Duodenal mucosa (tissue), 2 donors: Measurements from ENCODE around the gene LAMA4.

Experiments used
- H3K27ac ChIP-seq: one replicate; pipeline ENCODE4 v1.7.0; 2013; ENCODE audit warnings: low read depth, low read length
- H3K27me3 ChIP-seq, 2 donors: one replicate each; pipeline ENCODE4 v1.7.0; 2013; ENCODE audit warnings: low read length in 2 of 2, control low read depth in 1 of 2; ENCODE audit not compliant: insufficient read depth in 2 of 2, control insufficient read depth in 1 of 2
- H3K36me3 ChIP-seq, 2 donors: one replicate each; pipeline ENCODE4 v1.7.0; 2013; ENCODE audit warnings: low read length in 2 of 2, control low read depth in 1 of 2; ENCODE audit not compliant: insufficient read depth in 2 of 2, control insufficient read depth in 1 of 2
- H3K4me1 ChIP-seq, 2 donors: one replicate each; pipeline ENCODE4 v1.7.0; 2013; ENCODE audit warnings: low read length in 2 of 2, control low read depth in 1 of 2; ENCODE audit not compliant: insufficient read depth in 2 of 2, control insufficient read depth in 1 of 2
- H3K4me3 ChIP-seq, 2 donors: one replicate each; pipeline ENCODE4 v1.7.0; 2013; ENCODE audit warnings: low read length in 2 of 2, low read depth in 1 of 2
- H3K9ac ChIP-seq, 2 donors: one replicate each; pipeline ENCODE4 v1.7.0; 2013; ENCODE audit warnings: low read length in 2 of 2, low read depth in 1 of 2
- H3K9me3 ChIP-seq, 2 donors: one replicate each; pipeline ENCODE4 v1.7.0; 2013; ENCODE audit warnings: low read length in 2 of 2, control low read depth in 1 of 2; ENCODE audit not compliant: control insufficient read depth in 1 of 2

The LAMA4 gene

DNA sequence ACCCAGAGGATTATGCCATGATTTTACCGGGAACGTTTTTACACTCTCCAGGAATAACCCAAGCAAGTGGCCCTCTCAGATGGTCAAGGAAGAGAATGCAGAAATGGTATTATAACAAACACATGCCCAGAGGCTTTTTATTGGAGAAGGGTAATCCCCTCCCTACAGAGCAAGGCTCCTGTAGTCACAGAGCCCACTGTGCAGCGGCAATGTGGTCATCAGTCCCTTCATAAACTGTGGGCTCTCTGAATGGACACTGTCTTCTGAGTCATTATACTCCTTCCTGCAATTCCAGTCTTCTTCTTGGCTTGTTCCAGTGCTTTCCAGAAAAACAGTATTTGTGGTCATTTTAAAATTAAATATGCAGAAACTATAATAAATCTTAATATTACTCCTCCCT, 74.7 kb downstream of the LAMA4 start:
- Histone ChIP-seq H3K9ac (no peak overlapping the region), H3K36me3 (no peaks in the 10 kb centered on the region), H3K27ac (peak overlapping the region; percentile 21), H3K4me1 (no peaks in the 10 kb centered on the region), H3K27me3 (no peaks in the 10 kb centered on the region), H3K9me3 (no peaks in the 10 kb centered on the region), H3K4me3 (no peak overlapping the region)

DNA sequence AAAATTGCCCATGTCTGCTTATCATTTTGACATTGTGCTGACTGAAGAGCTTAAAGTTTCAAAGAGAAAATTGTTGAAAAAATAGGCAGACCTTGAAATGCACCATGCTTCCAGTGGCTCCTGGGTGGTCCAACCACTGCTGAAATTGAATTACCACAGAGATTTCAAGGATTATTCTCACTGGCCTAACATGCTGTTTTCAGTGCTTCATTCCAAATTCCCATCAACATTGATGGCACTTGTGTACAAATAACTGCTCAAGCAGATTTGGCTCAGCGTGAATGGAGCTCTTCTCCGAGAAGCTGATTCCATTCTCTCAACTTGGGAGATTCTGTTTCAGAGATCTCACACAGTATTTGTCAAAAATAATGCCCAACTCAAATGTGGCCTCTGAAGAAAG, 75.5 kb downstream of the LAMA4 start:
- Histone ChIP-seq H3K4me3 (no peak overlapping the region), H3K36me3 (no peaks in the 10 kb centered on the region), H3K27me3 (no peaks in the 10 kb centered on the region), H3K27ac (peak overlapping the region; percentile 21), H3K9me3 (no peaks in the 10 kb centered on the region), H3K9ac (no peak overlapping the region), H3K4me1 (no peaks in the 10 kb centered on the region)

DNA sequence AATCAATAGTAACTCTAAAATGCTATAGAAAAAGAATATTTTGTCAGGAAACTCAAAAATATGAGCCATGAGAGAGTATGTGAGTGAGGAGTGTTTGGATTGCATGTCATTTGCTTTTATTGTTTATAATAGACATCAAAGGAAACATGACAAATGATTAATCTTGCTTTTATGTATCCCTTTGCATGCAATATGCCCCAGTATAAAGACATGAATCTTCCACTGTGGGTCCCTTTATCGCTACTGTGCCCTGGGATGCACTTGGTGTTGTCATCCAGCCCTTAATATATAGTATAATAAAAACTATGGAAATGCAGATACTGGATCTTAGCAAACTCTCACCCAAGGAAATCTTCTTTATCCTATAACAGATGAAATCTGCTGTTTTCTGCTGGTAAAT, 77.3 kb downstream of the LAMA4 start:
- Histone ChIP-seq H3K27ac (no peak overlapping the region), H3K36me3 (no peaks in the 10 kb centered on the region), H3K4me3 (no peak overlapping the region), H3K27me3 (no peaks in the 10 kb centered on the region), H3K9ac (no peak overlapping the region), H3K4me1 (no peaks in the 10 kb centered on the region), H3K9me3 (no peaks in the 10 kb centered on the region)

DNA sequence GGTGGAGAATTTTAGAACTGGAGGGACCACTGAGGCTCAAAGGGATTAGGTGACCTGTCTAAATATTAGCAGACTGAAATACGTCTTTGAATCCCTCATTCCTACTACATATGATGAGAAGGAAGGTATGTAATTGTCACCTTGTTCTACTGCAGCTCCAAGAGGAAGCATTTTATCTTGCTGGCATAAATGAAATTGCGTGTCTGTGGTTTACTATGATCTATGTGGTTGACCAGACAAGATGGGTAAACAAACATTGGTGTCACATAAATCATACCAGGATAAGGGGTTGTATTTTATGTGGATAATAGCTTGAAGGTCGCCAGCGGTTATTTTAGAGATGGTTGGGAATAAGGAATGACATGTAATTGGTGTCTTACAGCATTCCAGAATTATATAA, 78.2 kb downstream of the LAMA4 start:
- H3K9ac ChIP-seq: no peak overlapping the region
- no peaks in the 10 kb centered on the region for H3K9me3 ChIP-seq
- H3K27ac ChIP-seq: no peak overlapping the region
- no peaks in the 10 kb centered on the region for H3K27me3 ChIP-seq
- H3K4me3 ChIP-seq: no peak overlapping the region
- no peaks in the 10 kb centered on the region for H3K4me1 ChIP-seq
- no peaks in the 10 kb centered on the region for H3K36me3 ChIP-seq

DNA sequence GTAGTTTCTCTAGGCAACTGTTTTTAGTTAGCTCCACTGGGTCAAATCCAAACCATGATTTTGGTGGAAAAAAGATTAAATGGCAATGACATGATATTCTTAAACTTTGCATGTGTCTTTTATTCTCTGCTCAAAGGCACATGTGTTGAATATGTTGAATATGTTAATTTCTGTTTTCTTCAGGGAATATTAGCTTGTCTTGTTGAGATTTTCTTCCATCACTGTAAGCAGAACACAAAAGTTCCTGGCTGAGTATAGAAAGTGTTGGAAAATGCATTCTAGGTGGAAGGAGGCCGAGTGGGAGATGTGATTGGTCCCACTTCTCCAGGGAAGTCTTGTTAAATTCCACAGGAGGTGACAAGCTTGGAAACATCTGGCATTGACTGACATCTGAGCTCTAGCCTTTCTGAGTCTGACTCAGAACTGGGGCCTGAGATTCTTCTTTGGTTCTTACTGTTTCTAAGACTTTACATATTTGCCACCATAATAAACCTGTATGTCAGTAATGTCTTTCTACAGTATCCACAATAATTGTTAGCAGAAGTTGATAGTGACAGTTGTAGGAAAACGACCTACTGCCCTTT, 81.1 kb downstream of the LAMA4 start:
- H3K9me3 ChIP-seq: no peaks in the 10 kb centered on the region
- H3K4me1 ChIP-seq: no peaks in the 10 kb centered on the region
- no peak overlapping the region for H3K9ac ChIP-seq
- H3K27ac ChIP-seq: no peak overlapping the region
- no peaks in the 10 kb centered on the region for H3K36me3 ChIP-seq
- H3K27me3 ChIP-seq: no peaks in the 10 kb centered on the region
- H3K4me3 ChIP-seq: no peak overlapping the region

DNA sequence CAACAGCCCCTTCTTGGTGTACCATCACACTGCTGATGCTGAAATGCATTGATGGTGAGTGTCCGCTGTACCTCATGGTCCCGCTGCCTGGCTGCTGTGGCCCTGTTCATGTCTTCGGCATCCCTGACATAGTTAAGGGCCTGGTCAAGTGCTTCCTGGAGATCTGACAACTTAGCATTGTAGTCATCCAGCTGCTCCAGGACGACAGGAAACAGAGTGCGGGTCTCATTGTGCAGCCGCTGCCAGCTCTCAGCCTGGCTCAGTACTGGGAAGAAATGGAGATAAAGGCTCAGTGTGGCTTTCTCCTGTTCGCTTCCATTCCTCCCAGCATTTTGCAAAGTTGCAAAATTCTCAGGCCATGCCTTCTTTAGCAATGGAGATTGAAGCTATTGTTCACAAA, 81.8 kb downstream of the LAMA4 start:
- H3K4me1 ChIP-seq: no peaks in the 10 kb centered on the region
- no peak overlapping the region for H3K4me3 ChIP-seq
- no peak overlapping the region for H3K27ac ChIP-seq
- H3K36me3 ChIP-seq: no peaks in the 10 kb centered on the region
- H3K9me3 ChIP-seq: no peaks in the 10 kb centered on the region
- H3K9ac ChIP-seq: no peak overlapping the region
- no peaks in the 10 kb centered on the region for H3K27me3 ChIP-seq

DNA sequence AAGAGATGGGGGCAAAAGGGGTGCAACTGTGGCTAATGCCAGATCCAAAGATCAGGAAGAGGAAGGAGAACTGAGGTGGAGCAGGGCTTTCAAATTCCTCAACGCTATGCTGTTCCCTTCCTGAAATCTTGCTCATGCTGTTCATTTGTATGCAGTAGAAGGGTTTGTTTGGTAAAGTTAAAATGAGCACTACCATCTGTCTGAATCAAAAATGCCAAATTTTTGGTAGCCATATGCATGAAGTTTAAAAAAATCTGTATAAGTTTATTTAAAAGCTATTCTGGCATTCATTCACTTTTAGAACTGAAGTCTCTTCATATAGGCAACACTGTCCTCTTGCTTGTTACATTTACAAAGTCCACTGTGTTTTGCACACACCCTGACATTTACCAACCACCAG, 84.8 kb downstream of the LAMA4 start:
- H3K27me3 ChIP-seq: no peaks in the 10 kb centered on the region
- no peak overlapping the region for H3K27ac ChIP-seq
- no peaks in the 10 kb centered on the region for H3K9me3 ChIP-seq
- no peaks in the 10 kb centered on the region for H3K4me1 ChIP-seq
- no peak overlapping the region for H3K9ac ChIP-seq
- peaks cover 0 to 1% of the 10 kb centered on the region in 2 donors for H3K36me3 ChIP-seq
- no peak overlapping the region for H3K4me3 ChIP-seq

DNA sequence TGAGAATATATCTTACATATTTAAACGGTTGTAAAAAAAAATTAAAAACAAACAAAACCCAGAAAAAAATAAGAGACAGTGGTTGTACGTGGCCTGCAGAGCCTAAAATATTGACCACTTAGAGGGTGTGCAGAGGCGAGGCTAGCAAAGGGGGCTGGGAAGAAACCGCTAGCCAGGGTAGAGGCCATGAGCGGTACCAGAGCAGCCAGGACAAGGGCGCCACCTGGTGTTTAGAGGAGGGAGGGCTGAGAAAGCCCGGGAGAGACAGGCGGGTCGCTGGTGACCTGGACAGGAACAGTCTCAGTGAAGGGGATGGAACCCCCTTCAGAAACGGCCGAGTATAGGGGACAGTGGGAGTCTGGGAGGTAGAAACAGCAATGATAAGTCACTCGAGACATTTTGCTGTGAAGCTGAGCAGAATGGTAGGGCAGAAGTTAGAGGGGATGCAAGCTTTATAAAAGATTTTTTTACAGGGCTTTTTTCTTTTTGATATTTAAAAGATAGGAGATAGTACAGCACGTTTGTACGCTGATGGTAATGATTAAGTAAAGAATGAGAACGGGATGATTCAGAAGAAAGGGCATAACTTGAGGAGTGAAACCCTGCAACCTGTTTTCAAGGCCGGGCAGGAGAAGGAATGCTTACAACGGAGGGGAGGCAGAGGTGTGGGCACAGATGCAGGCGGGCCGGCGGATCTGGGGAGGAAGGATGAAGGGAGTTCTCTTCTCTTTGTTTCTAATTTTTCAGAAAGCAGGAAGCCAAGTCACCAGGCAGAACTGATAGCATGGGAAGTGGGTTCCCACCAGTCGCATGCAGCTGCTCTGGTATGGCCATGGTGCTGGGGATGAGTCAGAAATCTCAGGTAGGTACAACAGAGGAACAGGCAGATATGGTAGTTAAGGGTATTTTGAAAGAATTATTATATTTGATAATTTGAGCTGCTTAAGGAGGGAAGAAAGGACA, 90.8 kb downstream of the LAMA4 start:
- H3K9ac ChIP-seq: no peak overlapping the region
- H3K27ac ChIP-seq: no peak overlapping the region
- H3K9me3 ChIP-seq: no peaks in the 10 kb centered on the region
- peaks cover 0 to 6% of the 10 kb centered on the region in 2 donors for H3K36me3 ChIP-seq
- H3K4me1 ChIP-seq: no peaks in the 10 kb centered on the region
- H3K27me3 ChIP-seq: peaks cover 0 to 6% of the 10 kb centered on the region in 2 donors
- H3K4me3 ChIP-seq: no peak overlapping the region

DNA sequence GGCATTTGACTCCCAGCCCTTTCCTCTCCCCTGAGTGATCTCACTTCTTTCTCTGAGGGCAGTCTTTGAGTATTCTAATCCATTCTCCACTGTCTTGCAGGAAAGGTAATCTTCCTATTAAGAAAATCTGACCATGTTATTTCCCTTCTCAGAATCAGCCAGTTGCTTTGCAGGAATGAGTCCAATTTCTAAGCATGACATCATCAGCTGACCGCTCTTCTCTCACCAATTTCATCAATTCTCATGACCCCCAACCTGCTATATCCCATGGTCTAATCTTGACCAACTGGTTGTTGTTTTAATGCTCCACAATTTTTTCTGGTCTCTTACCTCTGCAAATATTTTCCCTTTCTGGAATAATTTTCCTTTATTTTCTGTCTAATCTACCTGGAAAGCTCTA, 93.6 kb downstream of the LAMA4 start:
- H3K9ac ChIP-seq: no peak overlapping the region
- no peak overlapping the region for H3K27ac ChIP-seq
- H3K9me3 ChIP-seq: no peaks in the 10 kb centered on the region

DNA sequence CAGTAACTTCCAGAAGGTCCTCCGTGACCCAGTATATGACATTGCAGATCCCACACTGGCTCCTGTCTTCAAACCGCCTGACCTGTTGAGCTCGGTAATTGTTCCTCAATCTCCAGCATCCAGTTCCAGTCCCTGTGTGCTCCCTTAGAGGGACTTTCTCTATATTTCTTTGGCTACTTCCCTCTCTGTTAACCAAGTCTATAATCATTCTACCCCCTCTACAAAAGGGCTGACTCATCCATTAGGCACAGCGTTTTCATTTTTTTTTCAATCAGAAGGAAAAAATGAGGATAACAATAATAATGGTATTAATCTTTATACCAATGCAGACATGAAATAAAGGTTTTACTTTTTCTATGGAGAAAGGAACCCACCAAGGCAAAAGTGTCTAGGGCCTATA, 97.7 kb downstream of the LAMA4 start:
- Histone ChIP-seq H3K4me1 (peaks cover 0 to 4% of the 10 kb centered on the region in 2 donors), H3K36me3 (no peaks in the 10 kb centered on the region), H3K27ac (no peak overlapping the region), H3K9me3 (no peaks in the 10 kb centered on the region), H3K27me3 (no peaks in the 10 kb centered on the region), H3K9ac (no peak overlapping the region), H3K4me3 (no peak overlapping the region)

More for the DNA sequence above, 93.6 kb downstream of the LAMA4 start:
- Histone ChIP-seq H3K27me3 (peaks cover 0 to 6% of the 10 kb centered on the region in 2 donors), H3K4me3 (no peak overlapping the region), H3K36me3 (peaks cover 0 to 6% of the 10 kb centered on the region in 2 donors), H3K4me1 (peaks cover 0 to 4% of the 10 kb centered on the region in 2 donors)
